Neural progenitor cell (in vitro differentiated cells): ENCODE data around the gene ARHGAP15. TPM values are rescaled to one million over a fixed set of nuclear protein-coding genes. Genes with fewer than 3 reads are reported as not detected.
A peak's percentile ranks its signal among the peaks of the same experiment; 100 is the strongest.

Source experiments
- DNase-seq: peaks from one replicate; pipeline ENCODE4 v3.0.0-alpha.2; 2016; ENCODE audit warnings: low spot score
- H2AFZ ChIP-seq: fragments of 200-600 bp; sonication (generic); replicated peaks from 2 replicates; pipeline ENCODE4 v1.6.1; 2016; ENCODE audit warnings: antibody characterized with exemption
- H3F3A ChIP-seq: fragments of 200-600 bp; sonication (generic); 2 replicates; pipeline ENCODE4 v1.6.1; 2016; ENCODE audit warnings: antibody characterized with exemption, low read depth
- H3K27ac ChIP-seq: fragments of 200-600 bp; sonication (generic); 2 replicates; pipeline ENCODE4 v1.5.1; 2016; ENCODE audit warnings: mild to moderate bottlenecking
- H3K27me3 ChIP-seq: fragments of 200-600 bp; sonication (generic); 2 replicates; pipeline ENCODE4 v1.6.1; 2016; ENCODE audit warnings: mild to moderate bottlenecking, moderate library complexity
- H3K36me3 ChIP-seq: fragments of 200-600 bp; sonication (generic); 2 replicates; pipeline ENCODE4 v1.5.1; 2016
- H3K4me1 ChIP-seq: fragments of 200-600 bp; sonication (generic); 2 replicates; pipeline ENCODE4 v1.6.1; 2016; ENCODE audit warnings: mixed run types
- H3K4me2 ChIP-seq: fragments of 200-600 bp; sonication (generic); 2 replicates; pipeline ENCODE4 v1.6.1; 2016
- H3K4me3 ChIP-seq: fragments of 200-600 bp; sonication (generic); 2 replicates; pipeline ENCODE4 v1.5.1; 2016
- H3K79me2 ChIP-seq: fragments of 200-600 bp; sonication (generic); 2 replicates; pipeline ENCODE4 v1.6.1; 2016; ENCODE audit warnings: low read depth
- H3K9ac ChIP-seq: fragments of 200-600 bp; sonication (generic); 2 replicates; pipeline ENCODE4 v1.6.1; 2016
- H3K9me3 ChIP-seq: fragments of 200-600 bp; sonication (generic); 2 replicates; pipeline ENCODE4 v1.5.1; 2016; ENCODE audit warnings: low read depth
- H4K20me1 ChIP-seq: fragments of 200-600 bp; sonication (generic); 2 replicates; pipeline ENCODE4 v1.6.1; 2016; ENCODE audit warnings: low read depth
- H3K27ac Mint-ChIP-seq: 3 replicates; pipeline ENCODE4 v1.8.0; 2021; ENCODE audit warnings: mixed read lengths
- H3K27me3 Mint-ChIP-seq: 2 replicates; pipeline ENCODE4 v1.8.0; 2022; ENCODE audit warnings: low read depth, mild to moderate bottlenecking, inconsistent platforms, moderate library complexity, mixed read lengths; ENCODE audit not compliant: insufficient read depth
- H3K36me3 Mint-ChIP-seq: 3 replicates; pipeline ENCODE4 v1.8.0; 2021; ENCODE audit warnings: mixed read lengths
- H3K4me1 Mint-ChIP-seq: 3 replicates; pipeline ENCODE4 v1.8.0; 2021; ENCODE audit warnings: mixed read lengths
- H3K4me3 Mint-ChIP-seq: 3 replicates; pipeline ENCODE4 v1.8.0; 2021; ENCODE audit warnings: mild to moderate bottlenecking, moderate library complexity, mixed read lengths
- H3K9me3 Mint-ChIP-seq: 3 replicates; pipeline ENCODE4 v1.8.0; 2020; ENCODE audit warnings: mixed read lengths
- EZH2 ChIP-seq: fragments of 200-600 bp; sonication (generic); IDR thresholded peaks from 2 replicates; pipeline ENCODE4 v1.6.1; 2017; ENCODE audit warnings: antibody characterized with exemption, mild to moderate bottlenecking, moderate library complexity
- EZH2phosphoT487 ChIP-seq: fragments of 200-600 bp; sonication (generic); IDR thresholded peaks from 2 replicates; pipeline ENCODE4 v1.6.1; 2017; ENCODE audit warnings: antibody characterized with exemption
- total RNA-seq: library from RNA; depleted of rRNA; stranded (reverse); fragments of >200 nt; gene quantifications from 2 replicates; pipeline ENCODE4 v1.2.3, GENCODE V29; 2015; ENCODE audit warnings: low replicate concordance
- TF ChIP-seq, protein P1 (sequence below): fragments of 200-600 bp; sonication (generic); IDR thresholded peaks from 2 replicates; pipeline ENCODE4 v1.5.1; 2017; ENCODE audit warnings: antibody characterized with exemption, mild to moderate bottlenecking

ARHGAP15 gene
- total RNA-seq, 1 donor from 2014 or later: 5.9 TPM

DNA sequence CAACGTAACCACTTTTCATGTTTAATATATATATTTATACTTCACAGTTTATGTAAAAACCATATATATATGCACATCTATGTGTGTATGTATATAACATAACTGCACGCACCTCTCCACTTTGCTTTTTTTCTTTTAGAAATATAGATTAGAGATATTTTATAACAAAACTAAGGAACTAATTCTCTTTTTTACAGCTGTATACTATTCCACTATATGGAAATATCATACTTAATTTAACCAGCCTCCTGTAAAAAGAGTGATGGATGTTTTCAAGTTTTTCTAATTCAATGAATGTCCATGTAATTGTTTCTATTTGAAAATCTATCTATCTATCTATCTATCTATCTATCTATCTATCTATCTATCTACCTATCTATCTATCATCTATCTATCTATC lies 4.6 kb downstream of the ARHGAP15 start:
- Mint-ChIP-seq H3K9me3 (no peaks in the 10 kb centered on the region), H3K27ac (no peak overlapping the region), H3K4me3 (no peak overlapping the region), H3K36me3 (no peaks in the 10 kb centered on the region), H3K4me1 (peaks cover 14% of the 10 kb centered on the region), H3K27me3 (no peaks in the 10 kb centered on the region)
- H3K36me3 ChIP-seq: no peaks in the 10 kb centered on the region
- no peaks in the 10 kb centered on the region for H3K79me2 ChIP-seq
- TF ChIP-seq EZH2phosphoT487: no peak
- TF ChIP-seq, protein P1, sequence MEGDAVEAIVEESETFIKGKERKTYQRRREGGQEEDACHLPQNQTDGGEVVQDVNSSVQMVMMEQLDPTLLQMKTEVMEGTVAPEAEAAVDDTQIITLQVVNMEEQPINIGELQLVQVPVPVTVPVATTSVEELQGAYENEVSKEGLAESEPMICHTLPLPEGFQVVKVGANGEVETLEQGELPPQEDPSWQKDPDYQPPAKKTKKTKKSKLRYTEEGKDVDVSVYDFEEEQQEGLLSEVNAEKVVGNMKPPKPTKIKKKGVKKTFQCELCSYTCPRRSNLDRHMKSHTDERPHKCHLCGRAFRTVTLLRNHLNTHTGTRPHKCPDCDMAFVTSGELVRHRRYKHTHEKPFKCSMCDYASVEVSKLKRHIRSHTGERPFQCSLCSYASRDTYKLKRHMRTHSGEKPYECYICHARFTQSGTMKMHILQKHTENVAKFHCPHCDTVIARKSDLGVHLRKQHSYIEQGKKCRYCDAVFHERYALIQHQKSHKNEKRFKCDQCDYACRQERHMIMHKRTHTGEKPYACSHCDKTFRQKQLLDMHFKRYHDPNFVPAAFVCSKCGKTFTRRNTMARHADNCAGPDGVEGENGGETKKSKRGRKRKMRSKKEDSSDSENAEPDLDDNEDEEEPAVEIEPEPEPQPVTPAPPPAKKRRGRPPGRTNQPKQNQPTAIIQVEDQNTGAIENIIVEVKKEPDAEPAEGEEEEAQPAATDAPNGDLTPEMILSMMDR: no peak
- no peak for TF ChIP-seq EZH2
- H3K4me1 ChIP-seq: no peaks in the 10 kb centered on the region
- H3F3A ChIP-seq: no peaks in the 10 kb centered on the region
- no peaks in the 10 kb centered on the region for H3K9me3 ChIP-seq
- no peak overlapping the region for H3K27ac ChIP-seq
- H3K4me2 ChIP-seq: no peak overlapping the region
- no peak for DNase-seq
- H2AFZ ChIP-seq: no peak overlapping the region
- H3K4me3 ChIP-seq: no peak overlapping the region
- H3K27me3 ChIP-seq: no peaks in the 10 kb centered on the region
- H3K9ac ChIP-seq: no peak overlapping the region
- H4K20me1 ChIP-seq: no peaks in the 10 kb centered on the region

DNA sequence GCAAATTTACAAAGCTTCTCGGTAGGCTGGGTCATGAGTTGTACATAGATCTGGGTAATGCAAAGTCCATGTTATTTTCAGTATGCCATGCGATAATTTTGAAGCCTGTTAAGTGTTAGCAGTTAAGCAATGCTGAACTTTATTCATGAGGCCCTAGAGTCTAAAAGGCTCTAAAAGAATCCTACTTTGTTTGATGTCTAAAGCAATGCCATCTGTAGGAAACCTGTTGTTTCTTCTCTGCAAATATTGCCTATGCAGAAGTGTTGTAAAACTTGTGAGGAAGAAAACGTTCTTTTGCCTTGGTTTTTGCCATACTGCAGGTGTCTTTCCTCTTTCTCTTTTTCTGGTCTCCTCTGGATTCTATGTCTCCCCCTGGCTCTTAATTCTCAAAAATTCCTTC lies 9.1 kb downstream of the ARHGAP15 start:
- no peaks in the 10 kb centered on the region for H3K9me3 Mint-ChIP-seq
- Histone ChIP-seq H3K27ac (no peak overlapping the region), H3K36me3 (no peaks in the 10 kb centered on the region), H2AFZ (peak overlapping the region; percentile 45), H4K20me1 (no peaks in the 10 kb centered on the region), H3K27me3 (no peaks in the 10 kb centered on the region), H3K4me2 (no peak overlapping the region), H3K4me3 (no peak overlapping the region), H3K9me3 (no peaks in the 10 kb centered on the region), H3K4me1 (no peaks in the 10 kb centered on the region), H3F3A (no peaks in the 10 kb centered on the region), H3K79me2 (no peaks in the 10 kb centered on the region), H3K9ac (no peak overlapping the region)
- no peak overlapping the region for H3K27ac Mint-ChIP-seq
- no peak overlapping the region for H3K4me3 Mint-ChIP-seq
- H3K4me1 Mint-ChIP-seq: no peaks in the 10 kb centered on the region
- no peaks in the 10 kb centered on the region for H3K27me3 Mint-ChIP-seq
- no peaks in the 10 kb centered on the region for H3K36me3 Mint-ChIP-seq
- no peak for DNase-seq
- TF ChIP-seq EZH2 (no peak), EZH2phosphoT487 (no peak)
- TF ChIP-seq, protein P1: no peak

DNA sequence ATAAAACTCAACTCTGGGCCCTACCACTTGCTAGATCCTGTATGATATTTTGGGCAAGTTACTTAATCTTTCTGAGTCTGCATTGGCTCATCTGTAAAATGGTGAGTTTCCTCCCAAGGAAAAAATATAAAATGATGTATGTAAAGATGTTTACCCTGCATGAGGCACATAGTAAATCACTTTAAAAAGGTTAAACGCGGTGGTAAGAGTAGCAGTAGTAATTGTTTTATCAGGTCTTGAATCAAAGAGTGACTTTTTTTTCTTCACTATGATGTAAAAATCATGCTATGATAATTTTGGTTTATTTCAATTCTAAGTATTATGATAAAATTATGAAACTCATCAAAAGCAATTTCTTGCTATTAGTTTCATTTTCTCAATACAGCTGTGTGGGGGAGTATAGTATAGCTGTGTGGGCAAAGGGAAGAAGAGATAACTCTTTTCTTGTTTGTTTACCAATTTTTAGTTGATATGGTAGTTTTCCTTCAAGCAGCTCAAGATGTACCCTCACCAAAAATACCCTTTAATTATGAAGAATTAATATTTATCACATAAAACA lies 10.7 kb downstream of the ARHGAP15 start:
- H3K4me1 ChIP-seq: no peaks in the 10 kb centered on the region
- H2AFZ ChIP-seq: no peak overlapping the region
- no peaks in the 10 kb centered on the region for H3K79me2 ChIP-seq
- no peak overlapping the region for H3K4me2 ChIP-seq
- Mint-ChIP-seq H3K36me3 (no peaks in the 10 kb centered on the region), H3K27ac (no peak overlapping the region), H3K4me1 (no peaks in the 10 kb centered on the region), H3K9me3 (no peaks in the 10 kb centered on the region), H3K4me3 (no peak overlapping the region), H3K27me3 (no peaks in the 10 kb centered on the region)
- H3K4me3 ChIP-seq: no peak overlapping the region
- H3K27ac ChIP-seq: no peak overlapping the region
- no peaks in the 10 kb centered on the region for H3K27me3 ChIP-seq
- no peak for DNase-seq
- no peaks in the 10 kb centered on the region for H3F3A ChIP-seq
- TF ChIP-seq EZH2 (no peak), EZH2phosphoT487 (no peak)
- TF ChIP-seq, protein P1: no peak
- no peaks in the 10 kb centered on the region for H3K36me3 ChIP-seq
- no peak overlapping the region for H3K9ac ChIP-seq
- H4K20me1 ChIP-seq: no peaks in the 10 kb centered on the region
- H3K9me3 ChIP-seq: no peaks in the 10 kb centered on the region
